Measurements from ENCODE around the gene AOPEP.
"Not testable (repeated sequence)": the region's sequence is repeated elsewhere in the genome, so short reads cannot be mapped to it uniquely, and the experiment has no call there.

- TF ChIP-seq CTCF (IDR thresholded peaks at IDR 0.05); POLR2A (IDR thresholded peaks at IDR 0.05; ENCODE audit: low read depth): not testable (repeated sequence)
Measured at GRCh38 chr9:94940296-94940695, 213.8 kb downstream of the AOPEP start.

Data from esophagus muscularis mucosa (tissue), 3 donors.